Ascending aorta (tissue), 2 donors: Measurements from ENCODE around the gene GPC5. TPM values are rescaled to one million over a fixed set of nuclear protein-coding genes. Genes with fewer than 3 reads are reported as not detected.
"Not testable (repeated sequence)": the region's sequence is repeated elsewhere in the genome, so short reads cannot be mapped to it uniquely, and the experiment has no call there.

Source experiments
- DNase-seq, 2 donors: peaks; one replicate each; pipeline ENCODE4 v3.0.0-alpha.2; 2019; ENCODE audit warnings: low spot score in 2 of 2
- H3K27ac ChIP-seq, 2 donors: fragments of 200-600 bp; sonication (generic); one replicate each; pipeline ENCODE4 v1.5.1; 2016 to 2017; ENCODE audit warnings: mild to moderate bottlenecking in 1 of 2
- H3K27me3 ChIP-seq: fragments of 200-600 bp; sonication (generic); one replicate; pipeline ENCODE4 v1.5.1; 2017
- H3K36me3 ChIP-seq, 2 donors: fragments of 200-600 bp; sonication (generic); one replicate each; pipeline ENCODE4 v1.5.1; 2016
- H3K4me1 ChIP-seq, 2 donors: fragments of 200-600 bp; sonication (generic); one replicate each; pipeline ENCODE4 v1.5.1; 2016 to 2017; ENCODE audit warnings: mild to moderate bottlenecking in 1 of 2
- H3K4me3 ChIP-seq, 2 donors: fragments of 200-600 bp; sonication (generic); one replicate each; pipeline ENCODE4 v1.5.1; 2016 to 2017; ENCODE audit warnings: mild to moderate bottlenecking in 1 of 2
- H3K9me3 ChIP-seq, 2 donors: fragments of 200-600 bp; sonication (generic); one replicate each; pipeline ENCODE4 v1.5.1; 2016
- intact Hi-C: fragments of 100-400 bp; cut with DNase I; formaldehyde crosslinking; loops from one replicate; pipeline ENCODE4 v1.15.1; 2023
- total RNA-seq: library from RNA; depleted of rRNA; stranded (reverse); fragments of >200 nt; gene quantifications from one replicate; pipeline ENCODE4 v1.1.0, GENCODE V29; 2016
- TF ChIP-seq, protein P1 (sequence below), 3 experiments: fragments of 200-600 bp in 2 of 3; fragments of 450-650 bp in 1 of 3; sonication (generic) in 2 of 3; IDR thresholded peaks; one replicate each; pipeline ENCODE4 v1.5.1; 2016 to 2019; ENCODE audit warnings: antibody characterized with exemption in 3 of 3, mild to moderate bottlenecking in 1 of 3, moderate library complexity in 1 of 3

The GPC5 gene
- total RNA-seq, 1 donor from 2014 or later: not detected

GRCh38 chr13:91776611-91777193 lies 378.3 kb downstream of the GPC5 start:
- no peaks in the 10 kb centered on the region for H3K9me3 ChIP-seq
- H3K4me3 ChIP-seq: no peak overlapping the region
- DNase-seq: no peak
- no peaks in the 10 kb centered on the region for H3K4me1 ChIP-seq
- intact Hi-C loops: no loop called here
- H3K27ac ChIP-seq: no peak overlapping the region
- TF ChIP-seq, protein P1, sequence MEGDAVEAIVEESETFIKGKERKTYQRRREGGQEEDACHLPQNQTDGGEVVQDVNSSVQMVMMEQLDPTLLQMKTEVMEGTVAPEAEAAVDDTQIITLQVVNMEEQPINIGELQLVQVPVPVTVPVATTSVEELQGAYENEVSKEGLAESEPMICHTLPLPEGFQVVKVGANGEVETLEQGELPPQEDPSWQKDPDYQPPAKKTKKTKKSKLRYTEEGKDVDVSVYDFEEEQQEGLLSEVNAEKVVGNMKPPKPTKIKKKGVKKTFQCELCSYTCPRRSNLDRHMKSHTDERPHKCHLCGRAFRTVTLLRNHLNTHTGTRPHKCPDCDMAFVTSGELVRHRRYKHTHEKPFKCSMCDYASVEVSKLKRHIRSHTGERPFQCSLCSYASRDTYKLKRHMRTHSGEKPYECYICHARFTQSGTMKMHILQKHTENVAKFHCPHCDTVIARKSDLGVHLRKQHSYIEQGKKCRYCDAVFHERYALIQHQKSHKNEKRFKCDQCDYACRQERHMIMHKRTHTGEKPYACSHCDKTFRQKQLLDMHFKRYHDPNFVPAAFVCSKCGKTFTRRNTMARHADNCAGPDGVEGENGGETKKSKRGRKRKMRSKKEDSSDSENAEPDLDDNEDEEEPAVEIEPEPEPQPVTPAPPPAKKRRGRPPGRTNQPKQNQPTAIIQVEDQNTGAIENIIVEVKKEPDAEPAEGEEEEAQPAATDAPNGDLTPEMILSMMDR (IDR thresholded peaks at IDR 0.05): no peak
- no peaks in the 10 kb centered on the region for H3K36me3 ChIP-seq
- no peaks in the 10 kb centered on the region for H3K27me3 ChIP-seq

GRCh38 chr13:91778123-91778522 lies 379.7 kb downstream of the GPC5 start:
- H3K27ac ChIP-seq: no peak overlapping the region
- TF ChIP-seq, protein P1 (IDR thresholded peaks at IDR 0.05): no peak
- intact Hi-C loops: no loop called here
- no peaks in the 10 kb centered on the region for H3K9me3 ChIP-seq
- no peaks in the 10 kb centered on the region for H3K4me1 ChIP-seq
- no peak overlapping the region for H3K4me3 ChIP-seq
- no peaks in the 10 kb centered on the region for H3K27me3 ChIP-seq
- DNase-seq: no peak
- no peaks in the 10 kb centered on the region for H3K36me3 ChIP-seq

GRCh38 chr13:91781982-91782691 lies 383.7 kb downstream of the GPC5 start:
- DNase-seq, H3K4me1 ChIP-seq, H3K36me3 ChIP-seq, H3K27me3 ChIP-seq, intact Hi-C loops, H3K4me3 ChIP-seq, H3K27ac ChIP-seq, H3K9me3 ChIP-seq: not testable (repeated sequence)

DNA sequence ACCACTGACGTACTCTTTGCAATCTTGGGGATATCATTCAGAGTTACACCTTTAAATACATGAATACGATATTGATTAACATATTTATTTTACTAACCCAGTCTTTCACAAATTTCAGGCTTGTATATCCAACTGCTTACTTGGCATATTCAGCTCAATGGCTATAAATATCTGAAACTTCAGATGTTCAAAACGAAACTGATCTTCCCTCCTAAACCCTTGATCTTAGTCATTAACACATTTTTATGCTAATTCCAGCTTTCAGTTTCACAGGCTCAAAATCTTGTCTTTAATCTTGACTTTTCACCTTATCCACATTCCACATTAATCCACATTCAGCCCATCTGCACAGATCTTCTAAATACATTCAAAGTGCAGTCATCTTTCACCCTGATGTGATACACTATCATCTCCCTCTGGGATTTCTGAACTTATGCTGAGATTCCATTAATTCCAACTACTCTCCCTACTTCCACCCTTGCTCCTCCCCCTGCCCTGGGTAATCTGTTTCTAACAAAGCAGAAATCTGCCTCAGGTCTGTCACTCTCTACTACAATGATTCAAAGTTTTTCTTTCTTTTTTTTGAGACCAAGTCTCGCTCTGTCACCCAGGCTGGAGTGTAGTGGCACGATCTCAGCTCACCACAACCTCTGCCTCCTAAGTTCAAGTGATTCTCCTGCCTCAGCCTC lies 387.2 kb downstream of the GPC5 start:
- H3K4me3 ChIP-seq: no peak overlapping the region
- H3K4me1 ChIP-seq: no peaks in the 10 kb centered on the region
- no peak for DNase-seq
- TF ChIP-seq, protein P1 (IDR thresholded peaks at IDR 0.05): no peak
- intact Hi-C loops: no loop called here
- H3K27me3 ChIP-seq: no peaks in the 10 kb centered on the region
- no peaks in the 10 kb centered on the region for H3K36me3 ChIP-seq
- H3K9me3 ChIP-seq: no peaks in the 10 kb centered on the region
- no peak overlapping the region for H3K27ac ChIP-seq

DNA sequence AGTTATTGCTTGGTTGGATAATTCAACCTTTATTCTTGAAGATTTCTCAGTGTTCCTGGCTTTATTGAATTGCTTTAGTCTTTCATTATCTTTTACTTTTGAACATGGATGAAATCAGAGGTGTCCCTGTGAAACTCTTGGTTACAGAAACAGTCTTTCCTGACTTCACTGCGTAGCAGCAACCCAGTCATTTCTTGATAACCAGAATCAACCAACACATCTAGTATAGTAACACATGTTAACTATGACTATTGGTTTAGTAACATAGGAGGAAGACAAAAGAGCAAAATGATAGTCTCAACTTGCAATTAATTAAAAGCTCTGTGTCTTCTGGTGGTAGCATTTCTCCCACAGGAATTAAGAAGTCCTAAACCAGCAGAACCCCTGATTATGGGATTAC lies 393.6 kb downstream of the GPC5 start:
- H3K27ac ChIP-seq: no peak overlapping the region
- intact Hi-C loops: no loop called here
- DNase-seq: no peak

More for the DNA sequence above, 393.6 kb downstream of the GPC5 start:
- H3K27me3 ChIP-seq: no peaks in the 10 kb centered on the region
- TF ChIP-seq, protein P1 (IDR thresholded peaks at IDR 0.05): no peak
- no peaks in the 10 kb centered on the region for H3K9me3 ChIP-seq
- H3K4me1 ChIP-seq: no peaks in the 10 kb centered on the region
- H3K4me3 ChIP-seq: no peak overlapping the region
- H3K36me3 ChIP-seq: no peaks in the 10 kb centered on the region
